Bronchial epithelial cell (primary cell): Measurements from ENCODE around the gene ARL15. TPM values are rescaled to one million over a fixed set of nuclear protein-coding genes. Genes with fewer than 3 reads are reported as not detected.

Experiments
- DNase-seq: peaks from one replicate; pipeline ENCODE4 v3.0.0-alpha.2; 2010; ENCODE audit warnings: low read depth
- FAIRE-seq: peaks from 2 replicates; lab custom pipeline; 2011; peaks lifted over from hg19 to GRCh38; lab: Jason Lieb, UNC
- H3K27me3 ChIP-seq: 2 replicates; pipeline ENCODE4 v1.5.1; 2011; ENCODE audit warnings: low read length; ENCODE audit not compliant: control insufficient read depth, insufficient read depth
- H3K36me3 ChIP-seq: 2 replicates; pipeline ENCODE4 v1.5.1; 2011; ENCODE audit warnings: low read length; ENCODE audit not compliant: control insufficient read depth, insufficient read depth
- H3K4me3 ChIP-seq: 2 replicates; pipeline ENCODE4 v1.5.1; 2011; ENCODE audit warnings: mild to moderate bottlenecking, low read depth, low read length, control low read depth
- CTCF ChIP-seq: IDR thresholded peaks from 2 replicates; pipeline ENCODE4 v1.5.1; 2011; ENCODE audit warnings: mild to moderate bottlenecking, moderate library complexity, low read length, control low read depth, inconsistent platforms; ENCODE audit not compliant: insufficient read depth, severe bottlenecking
- total RNA-seq: library from RNA; depleted of rRNA; stranded (reverse); fragments of >200 nt; gene quantifications from 2 replicates; pipeline ENCODE4 v1.2.1, GENCODE V29; 2014

The ARL15 gene
- total RNA-seq, 1 donor from 2014 or later: 13.7 TPM

DNA sequence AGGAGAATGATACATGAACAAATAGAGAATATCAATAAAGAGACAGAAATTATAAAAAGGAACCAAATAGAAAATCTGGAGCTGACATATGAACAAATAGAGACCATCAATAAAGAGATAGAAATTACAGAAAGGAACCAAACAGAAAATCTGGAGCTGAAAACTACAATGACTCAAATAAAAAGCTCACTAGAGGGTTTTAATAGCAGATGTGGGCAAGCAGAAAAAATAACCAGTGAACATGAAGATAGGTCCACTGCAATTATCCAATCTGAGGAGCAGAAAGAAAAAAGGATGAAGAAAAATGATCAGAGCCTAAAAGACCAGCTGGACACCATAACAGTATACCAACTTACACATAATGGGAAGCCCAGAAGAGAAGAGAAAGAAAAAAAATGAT is 353.7 kb downstream of the ARL15 start:
- Histone ChIP-seq H3K36me3 (no peaks in the 10 kb centered on the region), H3K27me3 (no peaks in the 10 kb centered on the region), H3K4me3 (no peak overlapping the region)
- FAIRE-seq: no peak
- no peak for TF ChIP-seq CTCF
- no peak for DNase-seq

DNA sequence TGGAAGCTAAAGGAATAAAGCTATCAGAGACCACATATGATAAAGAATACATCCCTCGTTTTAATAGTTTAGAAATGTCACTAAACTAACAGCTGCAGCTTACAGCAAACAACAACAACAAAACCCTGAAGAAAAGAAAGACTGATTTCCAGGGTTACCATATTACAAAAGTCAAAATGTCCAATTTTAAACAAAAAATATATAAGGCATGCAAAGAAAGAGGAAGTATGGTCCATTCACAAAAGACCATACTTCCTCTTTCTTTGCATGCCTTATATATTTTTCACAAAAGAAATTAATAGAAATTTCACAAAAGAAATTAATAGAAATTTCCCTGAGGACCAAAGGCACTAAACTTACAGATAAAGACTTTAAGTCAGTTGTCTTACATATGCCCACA is 354.2 kb downstream of the ARL15 start:
- Histone ChIP-seq H3K4me3 (no peak overlapping the region), H3K36me3 (no peaks in the 10 kb centered on the region), H3K27me3 (no peaks in the 10 kb centered on the region)
- no peak for TF ChIP-seq CTCF
- FAIRE-seq: no peak
- DNase-seq: no peak

DNA sequence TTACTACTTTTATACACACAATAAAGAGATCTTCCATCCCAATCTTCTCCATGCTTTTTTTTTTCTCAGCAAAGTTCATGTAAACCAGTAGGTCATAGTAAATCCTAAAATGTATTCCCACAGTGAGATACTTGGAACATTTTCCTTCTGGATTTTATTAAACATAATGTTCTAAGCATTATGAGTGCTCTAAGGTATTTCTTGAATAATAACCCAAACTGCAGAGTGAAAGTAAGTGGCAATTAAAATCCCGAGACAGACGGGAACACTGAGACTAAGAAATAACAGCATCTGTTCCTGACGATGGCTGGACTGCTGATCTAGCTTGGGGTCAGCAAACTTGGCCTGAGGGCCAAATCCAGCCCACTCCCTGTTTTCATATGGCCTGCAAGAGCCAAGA is 359.8 kb downstream of the ARL15 start:
- FAIRE-seq (no peak), DNase-seq (no peak)
- Histone ChIP-seq H3K4me3 (no peak overlapping the region), H3K36me3 (no peaks in the 10 kb centered on the region), H3K27me3 (no peaks in the 10 kb centered on the region)
- TF ChIP-seq CTCF: no peak

DNA sequence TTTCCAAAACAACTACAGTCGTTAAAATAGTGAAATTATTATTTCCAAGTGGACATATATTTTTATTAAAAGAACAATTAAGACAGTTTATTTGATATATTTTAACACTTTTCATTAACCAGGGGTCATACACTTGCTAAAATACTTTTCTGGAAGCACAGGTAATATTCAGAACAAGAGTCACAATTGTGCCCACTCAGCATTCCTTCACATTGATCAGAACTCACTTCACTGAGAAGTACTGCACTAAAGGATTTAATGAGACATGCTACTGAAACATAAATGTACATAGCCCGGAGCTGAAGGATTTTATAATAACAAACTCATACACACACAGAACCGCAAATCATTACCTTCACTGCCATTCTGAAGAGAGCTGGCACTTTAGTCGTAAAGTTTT is 361.8 kb downstream of the ARL15 start:
- no peak overlapping the region for H3K4me3 ChIP-seq
- no peak for FAIRE-seq
- H3K27me3 ChIP-seq: no peaks in the 10 kb centered on the region
- no peaks in the 10 kb centered on the region for H3K36me3 ChIP-seq
- DNase-seq: no peak
- TF ChIP-seq CTCF: no peak

DNA sequence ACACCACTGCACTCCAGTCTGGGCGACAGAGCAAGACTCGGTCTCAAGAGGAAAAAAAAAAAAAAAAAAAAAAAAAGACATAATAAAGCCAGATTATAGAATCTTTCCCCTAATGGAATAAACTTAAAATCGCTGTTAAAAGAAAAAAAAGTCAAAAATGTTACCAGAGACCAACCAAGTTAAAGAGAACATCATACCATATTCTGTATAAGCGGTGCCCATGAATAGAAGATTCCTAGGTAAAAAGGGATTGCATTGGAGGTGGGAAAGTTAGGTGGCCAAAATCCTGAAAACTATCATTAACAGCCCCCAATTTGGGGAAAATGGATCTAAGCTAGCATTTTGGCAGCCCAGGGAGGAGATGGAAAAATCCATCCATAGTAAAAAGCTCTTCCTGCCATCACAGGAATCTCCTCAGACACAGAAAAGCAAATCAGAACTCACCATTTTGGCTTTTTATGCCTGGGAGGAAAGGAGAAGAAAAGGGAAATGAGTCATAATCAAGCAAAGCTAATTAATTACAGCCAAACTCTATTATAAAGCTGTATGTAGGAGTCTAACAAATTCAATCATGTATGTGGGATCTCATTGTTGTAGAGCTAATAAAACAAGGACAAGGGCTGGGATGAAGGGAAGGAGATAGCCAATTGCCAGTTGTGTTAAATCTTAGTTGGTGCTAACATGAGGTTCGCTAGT is 363.8 kb downstream of the ARL15 start:
- H3K36me3 ChIP-seq: no peaks in the 10 kb centered on the region
- TF ChIP-seq CTCF: no peak
- no peak overlapping the region for H3K4me3 ChIP-seq
- FAIRE-seq (no peak), DNase-seq (no peak)
- H3K27me3 ChIP-seq: no peaks in the 10 kb centered on the region

GRCh38 chr5:53944981-53945380 is 365.4 kb downstream of the ARL15 start:
- no peaks in the 10 kb centered on the region for H3K36me3 ChIP-seq
- no peak overlapping the region for H3K4me3 ChIP-seq
- DNase-seq (peak; percentile 33), FAIRE-seq (peak; percentile 28)
- H3K27me3 ChIP-seq: no peaks in the 10 kb centered on the region
- TF ChIP-seq CTCF: no peak
